SK-N-SH treated with all-trans-retinoic acid at 6 μM for 48 hours (cell line): Measurements from ENCODE around the gene LRR1.

Source experiments
- ATAC-seq: fragments of 200-7000 bp; cut with Tn5 transposase; 3 replicates; pipeline ENCODE4 v1.9.1; 2020; ENCODE audit warnings: mild to moderate bottlenecking, moderate library complexity
- ARNTL ChIP-seq: fragments of 450-650 bp; formaldehyde crosslinking; IDR thresholded peaks from 2 replicates; pipeline ENCODE4 v1.5.0; 2020; ENCODE audit warnings: low read depth, mild to moderate bottlenecking, moderate library complexity, borderline replicate concordance
- BACH2 ChIP-seq: fragments of 250-450 bp; sonication (Bioruptor Pico); IDR thresholded peaks from 2 replicates; pipeline ENCODE4 v1.9.0; 2021; ENCODE audit warnings: mild to moderate bottlenecking, borderline replicate concordance
- CREB5 ChIP-seq: fragments of 250-450 bp; sonication (Bioruptor Pico); IDR thresholded peaks from 2 replicates; pipeline ENCODE4 v1.5.1; 2020; ENCODE audit warnings: low read depth, mild to moderate bottlenecking, moderate library complexity
- ESRRG ChIP-seq: fragments of 250-450 bp; sonication (Bioruptor Pico); IDR thresholded peaks from 2 replicates; pipeline ENCODE4 v1.6.1; 2021; ENCODE audit warnings: mild to moderate bottlenecking
- GLIS3 ChIP-seq: fragments of 250-450 bp; sonication (Bioruptor Pico); IDR thresholded peaks from 2 replicates; pipeline ENCODE4 v1.5.0; 2020; ENCODE audit warnings: mild to moderate bottlenecking, moderate library complexity
- ISL1 ChIP-seq: fragments of 250-450 bp; sonication (Bioruptor Pico); IDR thresholded peaks from 2 replicates; pipeline ENCODE4 v2.1.2; 2022; ENCODE audit warnings: mild to moderate bottlenecking, moderate library complexity
- OSR1 ChIP-seq: fragments of 250-450 bp; sonication (Bioruptor Pico); IDR thresholded peaks from 2 replicates; pipeline ENCODE4 v1.8.0; 2022; ENCODE audit warnings: moderate library complexity, mild to moderate bottlenecking, inconsistent platforms
- PPARA ChIP-seq: fragments of 250-450 bp; sonication (Bioruptor Pico); IDR thresholded peaks from 2 replicates; pipeline ENCODE4 v1.5.0; 2020; ENCODE audit warnings: mild to moderate bottlenecking, borderline replicate concordance
- RARB ChIP-seq: fragments of 250-450 bp; sonication (Bioruptor Pico); IDR thresholded peaks from 2 replicates; pipeline ENCODE4 v1.8.0; 2021; ENCODE audit warnings: mild to moderate bottlenecking, moderate library complexity
- SNAI2 ChIP-seq: fragments of 250-450 bp; sonication (Bioruptor Pico); IDR thresholded peaks from 2 replicates; pipeline ENCODE4 v1.5.0; 2020; ENCODE audit warnings: mild to moderate bottlenecking, moderate library complexity
- TCF4 ChIP-seq: fragments of 250-450 bp; sonication (Bioruptor Pico); IDR thresholded peaks from 2 replicates; pipeline ENCODE4 v1.8.0; 2021; ENCODE audit warnings: mild to moderate bottlenecking, moderate library complexity, borderline replicate concordance
- TOX ChIP-seq: fragments of 250-450 bp; sonication (Bioruptor Pico); IDR thresholded peaks from 2 replicates; pipeline ENCODE4 v1.8.0; 2021; ENCODE audit warnings: mild to moderate bottlenecking, moderate library complexity, borderline replicate concordance
- TSHZ2 ChIP-seq: fragments of 250-450 bp; sonication (Bioruptor Pico); IDR thresholded peaks from 2 replicates; pipeline ENCODE4 v1.5.0; 2020; ENCODE audit warnings: mild to moderate bottlenecking, moderate library complexity
- ZC3H10 ChIP-seq: fragments of 250-450 bp; sonication (Bioruptor Pico); IDR thresholded peaks from 2 replicates; pipeline ENCODE4 v1.5.1; 2021; ENCODE audit warnings: mild to moderate bottlenecking, moderate library complexity
- ZNF565 ChIP-seq: fragments of 450-650 bp; formaldehyde crosslinking; conservative IDR thresholded peaks from 2 replicates; pipeline ENCODE4 v1.5.0; 2020; ENCODE audit warnings: low read depth, mild to moderate bottlenecking, moderate library complexity
- ZNF70 ChIP-seq: fragments of 450-650 bp; formaldehyde crosslinking; IDR thresholded peaks from 2 replicates; pipeline ENCODE4 v1.5.0; 2020; ENCODE audit warnings: mild to moderate bottlenecking, moderate library complexity
- ZNF8 ChIP-seq: fragments of 450-650 bp; formaldehyde crosslinking; IDR thresholded peaks from 2 replicates; pipeline ENCODE4 v1.5.0; 2020; ENCODE audit warnings: mild to moderate bottlenecking, moderate library complexity
- TF ChIP-seq, protein P1 (sequence below): fragments of 250-450 bp; sonication (Bioruptor Pico); IDR thresholded peaks from 2 replicates; pipeline ENCODE4 v1.8.0; 2021; ENCODE audit warnings: low read depth, mild to moderate bottlenecking, moderate library complexity, borderline replicate concordance
- TF ChIP-seq, protein P2 (sequence below): fragments of 250-450 bp; sonication (Bioruptor Pico); IDR thresholded peaks from 2 replicates; pipeline ENCODE4 v1.8.0; 2020; ENCODE audit warnings: mild to moderate bottlenecking, moderate library complexity, borderline replicate concordance

The LRR1 gene

GRCh38 chr14:49581209-49582112 lies 17.3 kb upstream of the LRR1 start:
- TF ChIP-seq SNAI2 (CRISPR knock-in tag): no peak
- no peak for TF ChIP-seq TCF4 (CRISPR knock-in tag)
- no peak for TF ChIP-seq ZNF8 (CRISPR knock-in tag)
- TF ChIP-seq ISL1 (CRISPR knock-in tag): no peak
- TF ChIP-seq PPARA: no peak
- no peak for TF ChIP-seq ARNTL (CRISPR knock-in tag)
- TF ChIP-seq, protein P1, sequence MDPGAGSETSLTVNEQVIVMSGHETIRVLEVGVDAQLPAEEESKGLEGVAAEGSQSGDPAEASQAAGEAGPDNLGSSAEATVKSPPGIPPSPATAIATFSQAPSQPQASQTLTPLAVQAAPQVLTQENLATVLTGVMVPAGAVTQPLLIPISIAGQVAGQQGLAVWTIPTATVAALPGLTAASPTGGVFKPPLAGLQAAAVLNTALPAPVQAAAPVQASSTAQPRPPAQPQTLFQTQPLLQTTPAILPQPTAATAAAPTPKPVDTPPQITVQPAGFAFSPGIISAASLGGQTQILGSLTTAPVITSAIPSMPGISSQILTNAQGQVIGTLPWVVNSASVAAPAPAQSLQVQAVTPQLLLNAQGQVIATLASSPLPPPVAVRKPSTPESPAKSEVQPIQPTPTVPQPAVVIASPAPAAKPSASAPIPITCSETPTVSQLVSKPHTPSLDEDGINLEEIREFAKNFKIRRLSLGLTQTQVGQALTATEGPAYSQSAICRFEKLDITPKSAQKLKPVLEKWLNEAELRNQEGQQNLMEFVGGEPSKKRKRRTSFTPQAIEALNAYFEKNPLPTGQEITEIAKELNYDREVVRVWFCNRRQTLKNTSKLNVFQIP: no peak
- no peak for TF ChIP-seq ZNF565 (CRISPR knock-in tag)
- TF ChIP-seq BACH2: no peak
- TF ChIP-seq, protein P2, sequence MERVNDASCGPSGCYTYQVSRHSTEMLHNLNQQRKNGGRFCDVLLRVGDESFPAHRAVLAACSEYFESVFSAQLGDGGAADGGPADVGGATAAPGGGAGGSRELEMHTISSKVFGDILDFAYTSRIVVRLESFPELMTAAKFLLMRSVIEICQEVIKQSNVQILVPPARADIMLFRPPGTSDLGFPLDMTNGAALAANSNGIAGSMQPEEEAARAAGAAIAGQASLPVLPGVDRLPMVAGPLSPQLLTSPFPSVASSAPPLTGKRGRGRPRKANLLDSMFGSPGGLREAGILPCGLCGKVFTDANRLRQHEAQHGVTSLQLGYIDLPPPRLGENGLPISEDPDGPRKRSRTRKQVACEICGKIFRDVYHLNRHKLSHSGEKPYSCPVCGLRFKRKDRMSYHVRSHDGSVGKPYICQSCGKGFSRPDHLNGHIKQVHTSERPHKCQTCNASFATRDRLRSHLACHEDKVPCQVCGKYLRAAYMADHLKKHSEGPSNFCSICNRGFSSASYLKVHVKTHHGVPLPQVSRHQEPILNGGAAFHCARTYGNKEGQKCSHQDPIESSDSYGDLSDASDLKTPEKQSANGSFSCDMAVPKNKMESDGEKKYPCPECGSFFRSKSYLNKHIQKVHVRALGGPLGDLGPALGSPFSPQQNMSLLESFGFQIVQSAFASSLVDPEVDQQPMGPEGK (CRISPR knock-in tag): no peak
- TF ChIP-seq RARB (CRISPR knock-in tag): no peak
- no peak for TF ChIP-seq ZNF70 (CRISPR knock-in tag)
- TF ChIP-seq TOX (CRISPR knock-in tag): no peak
- no peak for TF ChIP-seq ZC3H10 (CRISPR knock-in tag)
- TF ChIP-seq TSHZ2 (CRISPR knock-in tag): no peak
- TF ChIP-seq GLIS3: no peak
- TF ChIP-seq ESRRG (CRISPR knock-in tag): no peak
- no peak for ATAC-seq

DNA sequence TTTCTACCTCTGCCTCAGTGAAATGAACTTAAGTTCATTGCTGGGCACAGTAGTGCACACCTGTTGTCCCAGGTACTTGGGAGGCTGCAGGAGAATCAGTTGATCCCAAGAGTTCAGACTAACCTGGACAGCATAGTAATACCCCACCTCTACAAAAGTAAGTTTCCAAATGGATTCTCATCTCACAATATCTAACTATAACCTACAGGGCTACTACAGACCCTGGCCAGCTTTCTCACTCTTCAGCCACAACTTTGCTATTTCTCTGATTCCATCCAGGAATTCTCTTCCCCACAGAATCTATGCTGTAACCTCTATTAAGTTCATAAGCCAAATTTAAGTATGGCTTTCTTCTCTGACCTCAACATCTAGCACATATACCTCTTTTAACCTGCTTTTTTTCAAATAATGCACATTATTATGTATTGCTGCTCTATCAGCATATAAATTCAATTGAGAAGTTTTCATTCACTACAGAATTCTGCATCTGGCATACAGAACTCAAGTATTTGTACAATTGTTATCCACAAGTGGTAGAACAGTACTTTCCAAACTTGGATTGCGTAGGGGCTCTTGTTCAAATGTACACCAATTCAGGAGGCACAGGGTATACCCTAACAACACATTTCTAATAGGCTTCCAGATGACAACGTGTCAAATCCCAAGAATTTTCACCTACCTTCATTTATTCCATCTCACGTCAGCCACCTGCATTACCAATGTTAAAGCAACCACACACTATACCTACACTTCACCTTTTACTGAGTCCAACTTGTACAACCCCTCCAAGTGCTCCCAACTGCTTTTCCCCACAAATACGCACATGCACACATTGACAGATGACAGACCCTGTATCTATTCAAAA lies 16.4 kb upstream of the LRR1 start:
- ATAC-seq: no peak

More for the DNA sequence above, 16.4 kb upstream of the LRR1 start:
- no peak for TF ChIP-seq OSR1 (CRISPR knock-in tag)
- TF ChIP-seq BACH2: no peak
- peak; percentile 57; the same call in 1 of the 2 replicates for TF ChIP-seq ESRRG (CRISPR knock-in tag)
- peak; percentile 78; the same call in 1 of the 2 replicates for TF ChIP-seq GLIS3
- TF ChIP-seq, protein P1: no peak
- 0 out of 2 replicates have a peak, but pooled peaks have one; percentile 4 for TF ChIP-seq CREB5 (CRISPR knock-in tag)
